Neural cell (in vitro differentiated cells): ENCODE data around the gene FAAH. TPM values are rescaled to one million over a fixed set of nuclear protein-coding genes. Genes with fewer than 3 reads are reported as not detected.
"Not testable (repeated sequence)": the region's sequence is repeated elsewhere in the genome, so short reads cannot be mapped to it uniquely, and the experiment has no call there.

ENCODE experiments used
- H2AFZ ChIP-seq: fragments of 200-600, 300-800 bp; sonication (generic), shearing (Covaris generic); 2 replicates; pipeline ENCODE4 v1.6.0; 2014; ENCODE audit warnings: low read depth, mild to moderate bottlenecking, antibody characterized with exemption, low read length, moderate library complexity
- H3F3A ChIP-seq: fragments of 200-600 bp; shearing (Covaris generic); 2 replicates; pipeline ENCODE4 v1.6.1; 2016; ENCODE audit warnings: mild to moderate bottlenecking, moderate library complexity, mixed read lengths, antibody characterized with exemption, low read length; ENCODE audit not compliant: insufficient read depth, poor library complexity, severe bottlenecking
- H3K27ac ChIP-seq: fragments of 200-600, 300-800 bp; sonication (generic), shearing (Covaris generic); 2 replicates; pipeline ENCODE4 v1.5.1; 2014; ENCODE audit warnings: mild to moderate bottlenecking, low read length, moderate library complexity
- H3K27me3 ChIP-seq: fragments of 300-800, 200-600 bp; sonication (generic), shearing (Covaris generic); 2 replicates; pipeline ENCODE4 v1.6.0; 2014; ENCODE audit warnings: mild to moderate bottlenecking, low read depth, low read length, moderate library complexity; ENCODE audit not compliant: insufficient read depth
- H3K36me3 ChIP-seq: fragments of 300-800, 200-600 bp; sonication (generic), shearing (Covaris generic); 2 replicates; pipeline ENCODE4 v1.5.1; 2014; ENCODE audit warnings: mild to moderate bottlenecking, antibody characterized with exemption, low read length, moderate library complexity; ENCODE audit not compliant: insufficient read depth
- H3K4me2 ChIP-seq: fragments of 300-800, 200-600 bp; sonication (generic), shearing (Covaris generic); 2 replicates; pipeline ENCODE4 v1.6.0; 2014; ENCODE audit warnings: mild to moderate bottlenecking, low read length
- H3K4me3 ChIP-seq: fragments of 300-800, 200-600 bp; sonication (generic), shearing (Covaris generic); 2 replicates; pipeline ENCODE4 v1.5.1; 2014; ENCODE audit warnings: mild to moderate bottlenecking, low read length, moderate library complexity
- H3K79me2 ChIP-seq: fragments of 200-600 bp; shearing (Covaris generic); replicated peaks from 2 replicates; pipeline ENCODE4 v1.6.0; 2014; ENCODE audit warnings: mild to moderate bottlenecking, low read length, moderate library complexity; ENCODE audit not compliant: insufficient read depth
- H3K9ac ChIP-seq: fragments of 300-800, 200-600 bp; sonication (generic), shearing (Covaris generic); 2 replicates; pipeline ENCODE4 v1.6.1; 2016; ENCODE audit warnings: mild to moderate bottlenecking, low read length, mixed read lengths
- H3K9me2 ChIP-seq: fragments of 200-600 bp; shearing (Covaris generic); 2 replicates; pipeline ENCODE4 v1.6.1; 2016; ENCODE audit warnings: mild to moderate bottlenecking, low read length, mixed read lengths; ENCODE audit not compliant: insufficient read depth
- H3K9me3 ChIP-seq: fragments of 200-600, 300-800 bp; sonication (generic), shearing (Covaris generic); 2 replicates; pipeline ENCODE4 v1.6.1; 2016; ENCODE audit warnings: mild to moderate bottlenecking, mixed run types, low read length, moderate library complexity, mixed read lengths
- H4K20me1 ChIP-seq: fragments of 200-600 bp; shearing (Covaris generic); 2 replicates; pipeline ENCODE4 v1.6.1; 2016; ENCODE audit warnings: mild to moderate bottlenecking, mixed run types; ENCODE audit not compliant: insufficient read depth
- CTCF ChIP-seq: fragments of 450-650 bp; IDR thresholded peaks from 2 replicates; pipeline ENCODE4 v1.5.1; 2014; ENCODE audit warnings: antibody characterized with exemption, mild to moderate bottlenecking, moderate library complexity; ENCODE audit not compliant: poor library complexity, severe bottlenecking
- EP300 ChIP-seq: fragments of 450-650 bp; conservative IDR thresholded peaks from 2 replicates; pipeline ENCODE4 v1.6.1; 2014; ENCODE audit warnings: antibody characterized with exemption, mild to moderate bottlenecking, moderate library complexity; ENCODE audit not compliant: poor library complexity, severe bottlenecking
- EZH2 ChIP-seq: fragments of 200-600, 300-800 bp; shearing (Covaris generic), sonication (generic); IDR thresholded peaks from 2 replicates; pipeline ENCODE4 v1.6.1; 2014; ENCODE audit warnings: antibody characterized with exemption, low read length, borderline replicate concordance, mild to moderate bottlenecking; ENCODE audit not compliant: insufficient read depth, poor library complexity, severe bottlenecking
- MXI1 ChIP-seq: fragments of 450-650 bp; conservative IDR thresholded peaks from 2 replicates; pipeline ENCODE4 v1.6.1; 2014; ENCODE audit warnings: antibody characterized with exemption, mild to moderate bottlenecking; ENCODE audit not compliant: poor library complexity, severe bottlenecking
- POLR2AphosphoS5 ChIP-seq: IDR thresholded peaks from 2 replicates; pipeline ENCODE4 v1.6.1; 2012
- RAD21 ChIP-seq: fragments of 450-650 bp; conservative IDR thresholded peaks from 2 replicates; pipeline ENCODE4 v1.6.1; 2014; ENCODE audit warnings: antibody characterized with exemption, mild to moderate bottlenecking, moderate library complexity
- REST ChIP-seq: IDR thresholded peaks from 2 replicates; pipeline ENCODE4 v1.6.1; 2012; ENCODE audit warnings: borderline replicate concordance
- SMC3 ChIP-seq: fragments of 450-650 bp; conservative IDR thresholded peaks from 2 replicates; pipeline ENCODE4 v1.6.1; 2014; ENCODE audit warnings: antibody characterized with exemption, mild to moderate bottlenecking, moderate library complexity; ENCODE audit not compliant: poor library complexity
- TAF1 ChIP-seq: IDR thresholded peaks from 2 replicates; pipeline ENCODE4 v1.6.1; 2012; ENCODE audit warnings: low read depth
- polyA plus RNA-seq: library from polyadenylated mRNA; depleted of rRNA; stranded (reverse); fragments of >200 nt; gene quantifications from 2 replicates; pipeline ENCODE4 v1.2.3, GENCODE V29; 2014

The FAAH gene
- polyA plus RNA-seq, 1 donor from 2014 or later, result 106 TPM

GRCh38 chr1:46364612-46365011 lies 29.5 kb upstream of the FAAH start:
- Histone ChIP-seq H4K20me1 (no peaks in the 10 kb centered on the region), H3F3A (no peaks in the 10 kb centered on the region)

GRCh38 chr1:46365796-46366195 lies 28.3 kb upstream of the FAAH start:
- not testable (repeated sequence) for H3K9ac ChIP-seq, H3K79me2 ChIP-seq, H3K9me2 ChIP-seq, H2AFZ ChIP-seq, H3K4me3 ChIP-seq, H3K27me3 ChIP-seq, H3F3A ChIP-seq, H4K20me1 ChIP-seq, H3K9me3 ChIP-seq, H3K36me3 ChIP-seq, H3K27ac ChIP-seq, H3K4me2 ChIP-seq

More at GRCh38 chr1:46364612-46365011, 29.5 kb upstream of the FAAH start:
- Histone ChIP-seq H3K4me2 (no peak overlapping the region), H3K9me3 (no peaks in the 10 kb centered on the region), H3K79me2 (no peaks in the 10 kb centered on the region), H3K9me2 (no peaks in the 10 kb centered on the region), H3K4me3 (no peak overlapping the region), H2AFZ (no peak overlapping the region), H3K36me3 (no peaks in the 10 kb centered on the region), H3K9ac (no peak overlapping the region), H3K27ac (no peak overlapping the region), H3K27me3 (no peaks in the 10 kb centered on the region)
- TF ChIP-seq POLR2AphosphoS5 (no peak), RAD21 (no peak), EP300 (no peak), MXI1 (no peak), TAF1 (no peak), EZH2 (no peak), REST (no peak), CTCF (no peak), SMC3 (no peak)

GRCh38 chr1:46367072-46367471 lies 27.0 kb upstream of the FAAH start:
- H3K9me3 ChIP-seq, result no peaks in the 10 kb centered on the region
- TF ChIP-seq MXI1 (no peak), SMC3 (no peak)
- no peak overlapping the region for H3K9ac ChIP-seq
- no peak overlapping the region for H3K27ac ChIP-seq
- H3K4me3 ChIP-seq, result no peak overlapping the region
- H3K27me3 ChIP-seq, result no peaks in the 10 kb centered on the region
- no peaks in the 10 kb centered on the region for H3K36me3 ChIP-seq
- H2AFZ ChIP-seq, result no peak overlapping the region
- H3K79me2 ChIP-seq, result no peaks in the 10 kb centered on the region
- H3F3A ChIP-seq, result no peaks in the 10 kb centered on the region
- no peaks in the 10 kb centered on the region for H3K9me2 ChIP-seq
- no peaks in the 10 kb centered on the region for H4K20me1 ChIP-seq
- no peak overlapping the region for H3K4me2 ChIP-seq

- H3K4me2 ChIP-seq, H4K20me1 ChIP-seq, H3K27ac ChIP-seq, H3K9ac ChIP-seq, H3K9me3 ChIP-seq, H3F3A ChIP-seq, H3K79me2 ChIP-seq, H2AFZ ChIP-seq, H3K36me3 ChIP-seq, H3K27me3 ChIP-seq, H3K9me2 ChIP-seq, H3K4me3 ChIP-seq: not testable (repeated sequence)
Measured at GRCh38 chr1:46367701-46368100, 26.4 kb upstream of the FAAH start.
